DOHH2 (cell line): Measurements from ENCODE around the gene IPO13.

ENCODE experiments used
- EZH2phosphoT487 ChIP-seq: fragments of 200-600 bp; sonication (generic); IDR thresholded peaks from 2 replicates; pipeline ENCODE4 v1.6.1; 2017; ENCODE audit warnings: borderline replicate concordance, mild to moderate bottlenecking, antibody characterized with exemption, low read length, moderate library complexity, mixed read lengths
- TF ChIP-seq, protein P1 (sequence below): fragments of 200-600 bp; sonication (generic); IDR thresholded peaks from one replicate; pipeline ENCODE4 v1.5.1; 2014; ENCODE audit warnings: antibody characterized with exemption, mild to moderate bottlenecking, low read depth, low read length; ENCODE audit not compliant: poor library complexity, severe bottlenecking

DNA sequence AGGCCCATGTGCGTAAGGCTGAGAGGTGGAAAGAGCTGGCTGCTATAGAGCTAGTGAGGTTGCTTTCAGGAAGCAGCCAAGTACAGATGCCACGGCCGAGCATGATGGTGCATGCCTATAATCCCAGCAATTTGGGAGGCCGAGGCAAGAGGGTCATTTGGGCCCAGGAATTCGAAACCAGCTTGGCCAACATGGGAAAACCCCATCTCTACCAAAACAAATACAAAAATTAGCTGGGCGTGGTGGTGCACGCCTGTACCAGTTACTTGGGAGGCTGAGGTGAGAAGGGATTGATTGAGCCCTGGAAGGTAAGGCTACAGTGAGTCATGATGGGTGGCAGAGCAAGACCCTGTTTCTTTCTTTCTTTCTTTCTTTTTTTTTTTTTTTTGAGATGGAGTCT lies 47.3 kb downstream of the IPO13 start:
- TF ChIP-seq, protein P1, sequence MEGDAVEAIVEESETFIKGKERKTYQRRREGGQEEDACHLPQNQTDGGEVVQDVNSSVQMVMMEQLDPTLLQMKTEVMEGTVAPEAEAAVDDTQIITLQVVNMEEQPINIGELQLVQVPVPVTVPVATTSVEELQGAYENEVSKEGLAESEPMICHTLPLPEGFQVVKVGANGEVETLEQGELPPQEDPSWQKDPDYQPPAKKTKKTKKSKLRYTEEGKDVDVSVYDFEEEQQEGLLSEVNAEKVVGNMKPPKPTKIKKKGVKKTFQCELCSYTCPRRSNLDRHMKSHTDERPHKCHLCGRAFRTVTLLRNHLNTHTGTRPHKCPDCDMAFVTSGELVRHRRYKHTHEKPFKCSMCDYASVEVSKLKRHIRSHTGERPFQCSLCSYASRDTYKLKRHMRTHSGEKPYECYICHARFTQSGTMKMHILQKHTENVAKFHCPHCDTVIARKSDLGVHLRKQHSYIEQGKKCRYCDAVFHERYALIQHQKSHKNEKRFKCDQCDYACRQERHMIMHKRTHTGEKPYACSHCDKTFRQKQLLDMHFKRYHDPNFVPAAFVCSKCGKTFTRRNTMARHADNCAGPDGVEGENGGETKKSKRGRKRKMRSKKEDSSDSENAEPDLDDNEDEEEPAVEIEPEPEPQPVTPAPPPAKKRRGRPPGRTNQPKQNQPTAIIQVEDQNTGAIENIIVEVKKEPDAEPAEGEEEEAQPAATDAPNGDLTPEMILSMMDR: no peak
- TF ChIP-seq EZH2phosphoT487: no peak
